HepG2 (cell line): ENCODE data around the gene TEFM. TPM values are rescaled to one million over a fixed set of nuclear protein-coding genes. Genes with fewer than 3 reads are reported as not detected.

Source experiments
- AKAP8 ChIP-seq: sonication (generic); formaldehyde crosslinking; IDR thresholded peaks from 2 replicates; pipeline ENCODE4 v1.5.1; 2020; ENCODE audit warnings: mild to moderate bottlenecking, missing genetic modification reagents
- BRCA1 ChIP-seq: sonication (generic); formaldehyde crosslinking; IDR thresholded peaks from 2 replicates; pipeline ENCODE4 v1.4.0; 2020; ENCODE audit warnings: missing genetic modification reagents
- CC2D1A ChIP-seq: sonication (generic); formaldehyde crosslinking; IDR thresholded peaks from 2 replicates; pipeline ENCODE4 v1.8.1; 2023; ENCODE audit warnings: mild to moderate bottlenecking, missing genetic modification reagents
- CEBPB ChIP-seq: IDR thresholded peaks from 2 replicates; pipeline ENCODE4 v1.6.1; 2011; ENCODE audit warnings: low read depth, low read length, improper control_type of control experiment, borderline replicate concordance
- CEBPG ChIP-seq: IDR thresholded peaks from 2 replicates; pipeline ENCODE4 v1.6.1; 2016
- GLMP ChIP-seq: sonication (generic); formaldehyde crosslinking; IDR thresholded peaks from 2 replicates; pipeline ENCODE4 v1.9.0; 2021; ENCODE audit warnings: missing genetic modification reagents, mild to moderate bottlenecking, borderline replicate concordance
- HBP1 ChIP-seq: IDR thresholded peaks from 2 replicates; pipeline ENCODE4 v1.6.1; 2016; ENCODE audit warnings: low read depth, control low read depth
- HES4 ChIP-seq: sonication (generic); formaldehyde crosslinking; IDR thresholded peaks from 2 replicates; pipeline ENCODE4 v1.9.0; 2021; ENCODE audit warnings: mild to moderate bottlenecking, missing genetic modification reagents, borderline replicate concordance
- MAFK ChIP-seq, 2 experiments: IDR thresholded peaks in 1 of 2; conservative IDR thresholded peaks in 1 of 2; 2 replicates each; pipeline ENCODE4 v1.6.1; 2011; ENCODE audit warnings: improper control_type of control experiment in 2 of 2, low read length in 2 of 2
- NAIF1 ChIP-seq: sonication (generic); formaldehyde crosslinking; IDR thresholded peaks from 2 replicates; pipeline ENCODE4 v1.5.0; 2020; ENCODE audit warnings: mild to moderate bottlenecking, missing genetic modification reagents, borderline replicate concordance
- SMC3 ChIP-seq: IDR thresholded peaks from 2 replicates; pipeline ENCODE4 v1.6.1; 2011; ENCODE audit warnings: low read length, improper control_type of control experiment
- SOX6 ChIP-seq, 2 experiments: fragments of 450-650 bp in 1 of 2; sonication (generic) in 1 of 2; formaldehyde crosslinking in 1 of 2; IDR thresholded peaks; 2 replicates each; pipeline versions ENCODE4 v1.4.0 to v1.6.1; 2017 to 2020; ENCODE audit warnings: antibody characterized with exemption in 1 of 2, mild to moderate bottlenecking in 1 of 2, missing genetic modification reagents in 1 of 2
- SP4 ChIP-seq: sonication (generic); formaldehyde crosslinking; IDR thresholded peaks from 2 replicates; pipeline ENCODE4 v1.8.1; 2023; ENCODE audit warnings: mild to moderate bottlenecking, missing genetic modification reagents
- SRSF1 ChIP-seq: fragments of 200-400 bp; formaldehyde crosslinking; optimal IDR thresholded peaks from 2 replicates; pipeline ENCODE3; 2017; ENCODE audit warnings: mild to moderate bottlenecking, low read depth, low read length, moderate library complexity
- TCF7L2 ChIP-seq: IDR thresholded peaks from 2 replicates; pipeline ENCODE4 v1.6.1; 2011; ENCODE audit warnings: mild to moderate bottlenecking, low read depth, low read length, moderate library complexity
- ZBTB20 ChIP-seq: sonication (generic); formaldehyde crosslinking; IDR thresholded peaks from 2 replicates; pipeline ENCODE4 v1.8.1; 2023; ENCODE audit warnings: missing genetic modification reagents, low read depth, mild to moderate bottlenecking, borderline replicate concordance
- ZFP1 ChIP-seq: IDR thresholded peaks from 2 replicates; pipeline ENCODE4 v1.6.1; 2016
- ZFP37 ChIP-seq: sonication (generic); formaldehyde crosslinking; IDR thresholded peaks from 2 replicates; pipeline ENCODE4 v1.4.0; 2020; ENCODE audit warnings: missing genetic modification reagents, borderline replicate concordance
- ZNF138 ChIP-seq: sonication (generic); formaldehyde crosslinking; IDR thresholded peaks from 2 replicates; pipeline ENCODE4 v1.5.0; 2020; ENCODE audit warnings: mild to moderate bottlenecking, low read depth, missing genetic modification reagents
- ZNF281 ChIP-seq: sonication (generic); formaldehyde crosslinking; IDR thresholded peaks from 2 replicates; pipeline ENCODE4 v1.4.0; 2020; ENCODE audit warnings: missing genetic modification reagents, borderline replicate concordance
- ZNF282 ChIP-seq: fragments of 450-650 bp; IDR thresholded peaks from 2 replicates; pipeline ENCODE4 v1.6.1; 2018; ENCODE audit not compliant: partially characterized antibody
- ZNF30 ChIP-seq: sonication (generic); formaldehyde crosslinking; IDR thresholded peaks from 2 replicates; pipeline ENCODE4 v1.5.0; 2020; ENCODE audit warnings: mild to moderate bottlenecking, missing genetic modification reagents
- ZNF354B ChIP-seq: sonication (generic); formaldehyde crosslinking; IDR thresholded peaks from 2 replicates; pipeline ENCODE4 v1.8.0; 2022; ENCODE audit warnings: mild to moderate bottlenecking, missing genetic modification reagents
- ZNF530 ChIP-seq: sonication (generic); formaldehyde crosslinking; IDR thresholded peaks from 2 replicates; pipeline ENCODE4 v1.5.0; 2020; ENCODE audit warnings: low read depth, mild to moderate bottlenecking, missing genetic modification reagents
- ZNF780A ChIP-seq: sonication (generic); formaldehyde crosslinking; IDR thresholded peaks from 2 replicates; pipeline ENCODE4 v1.8.0; 2022; ENCODE audit warnings: mild to moderate bottlenecking, missing genetic modification reagents, moderate library complexity
- ZSCAN20 ChIP-seq: sonication (generic); formaldehyde crosslinking; IDR thresholded peaks from 2 replicates; pipeline ENCODE4 v1.4.0; 2020; ENCODE audit warnings: missing genetic modification reagents, mild to moderate bottlenecking, borderline replicate concordance
- polyA plus RNA-seq, 8 experiments: library from polyadenylated mRNA; depleted of rRNA in 3 of 8; stranded (reverse) in 7 of 8; unstranded in 1 of 8; fragments of >200 nt; fragmentation: Illumina TruSeq in 4 of 8; extraction: Trizol in 4 of 8; gene quantifications; 2 replicates each; pipeline versions ENCODE4 v1.2.1 to v1.2.3, GENCODE V29; 2011 to 2016; ENCODE audit warnings: low read depth in 4 of 8, missing spikeins in 1 of 8, mixed read lengths in 1 of 8; ENCODE audit not compliant: insufficient read depth in 1 of 8
- total RNA-seq, 5 experiments: library from RNA; depleted of rRNA; stranded (reverse); fragments of >200 nt; fragmentation: Illumina TruSeq; extraction: Trizol; gene quantifications; 2 replicates each; pipeline ENCODE4 v1.2.3, GENCODE V29; 2016; ENCODE audit warnings: low read depth in 1 of 5

The TEFM gene
- total and polyA plus RNA-seq, 2 of the 13 experiments (the other 11 are each of a cell fraction or from before 2014, with no cell fraction given) = 7.0 to 20.0 TPM

- TF ChIP-seq CEBPB (no peak), ZBTB20 (CRISPR knock-in tag) (peak; percentile 90), HES4 (peak; percentile 44; the same call in 1 of the 2 replicates), GLMP (CRISPR knock-in tag) (no peak), ZNF780A (no peak; the same call in 1 of the 2 replicates), BRCA1 (CRISPR knock-in tag) (peak; percentile 94; the same call in 1 of the 2 replicates), CC2D1A (CRISPR knock-in tag) (no peak), AKAP8 (peak; percentile 56; the same call in 1 of the 2 replicates), TCF7L2 (no peak), ZNF138 (CRISPR knock-in tag) (peak; percentile 97), ZFP37 (CRISPR knock-in tag) (peak; percentile 88; the same call in 1 of the 2 replicates), SMC3 (no peak), HBP1 (CRISPR knock-in tag) (peak; percentile 98), MAFK (conservative IDR thresholded peaks at IDR 0.05 in 1 of 2, IDR thresholded peaks at IDR 0.05 in 1 of 2; ENCODE audit: low read length in 2 of 2) (no peak), ZNF354B (CRISPR knock-in tag) (no peak), SRSF1 (no peak), ZNF30 (CRISPR knock-in tag) (no peak; the same call in 1 of the 2 replicates), NAIF1 (peak; percentile 85; the same call in 1 of the 2 replicates), ZSCAN20 (CRISPR knock-in tag) (peak; percentile 66; the same call in 1 of the 2 replicates), CEBPG (CRISPR knock-in tag) (peak; percentile 67), ZNF530 (CRISPR knock-in tag) (no peak), ZFP1 (CRISPR knock-in tag) (peak; percentile 94), SOX6 (IDR thresholded peaks at IDR 0.05) (no peak), SOX6 (CRISPR knock-in tag; IDR thresholded peaks at IDR 0.05) (peak; percentile 75), ZNF282 (no peak), ZNF281 (CRISPR knock-in tag) (peak; percentile 58; the same call in 1 of the 2 replicates), SP4 (CRISPR knock-in tag) (peak; percentile 88)
Measured at GRCh38 chr17:30906101-30906911, at the start of gene TEFM (continued).
